Measurements from ENCODE around the gene PLEKHH1. TPM values are rescaled to one million over a fixed set of nuclear protein-coding genes. Genes with fewer than 3 reads are reported as not detected.

Gene PLEKHH1
- total and polyA plus RNA-seq, 2 of the 8 experiments (the other 6 are each of a cell fraction or from before 2014, with no cell fraction given): 28.3 to 33.3 TPM

DNA sequence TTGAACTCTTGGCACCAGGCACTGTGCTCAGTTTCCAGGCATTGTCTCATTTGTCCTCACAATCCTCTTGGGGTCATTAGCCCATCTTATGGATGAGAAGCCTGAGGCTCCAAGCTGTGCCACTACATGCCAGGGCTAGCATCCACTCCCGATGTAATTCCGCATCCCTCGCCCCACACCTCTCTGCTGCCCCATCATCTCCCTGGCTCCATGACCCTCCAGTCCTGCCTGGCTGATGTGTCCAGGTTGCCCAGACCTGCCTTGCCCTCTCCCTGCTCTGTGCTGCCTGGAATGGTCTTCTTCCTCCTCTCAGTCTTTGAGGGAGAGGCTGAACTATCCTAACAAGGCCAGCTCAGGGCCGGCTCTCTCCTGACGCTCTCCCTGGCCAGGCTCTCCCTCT lies 39.5 kb downstream of the PLEKHH1 start:
- Histone ChIP-seq H3K4ac (replicated peaks; ENCODE audit: insufficient read length, low read depth, low read length) (no peak overlapping the region), H2BK15ac (ENCODE audit: low read length) (no peak overlapping the region), H4K5ac (ENCODE audit: insufficient read length, low read depth, low read length) (no peak overlapping the region), H3K4me3 (ENCODE audit: extremely low read depth in 1 of 4, insufficient read depth in 2 of 4, low read depth in 3 of 4, low read length in 4 of 4) (no peak overlapping the region), H4K91ac (replicated peaks; ENCODE audit: insufficient read length, low read length) (no peak overlapping the region), H3K14ac (ENCODE audit: insufficient read length) (no peak overlapping the region), H2BK120ac (replicated peaks; ENCODE audit: low read depth, low read length) (no peak overlapping the region), H2AK5ac (ENCODE audit: low read depth, low read length) (no peak overlapping the region), H2BK5ac (ENCODE audit: low read depth, low read length) (no peak overlapping the region), H3K36me3 (ENCODE audit: control insufficient read depth in 2 of 4, insufficient read depth in 4 of 4, low read length in 3 of 4) (peaks cover 3 to 7% (median 4%) of the 10 kb centered on the region in 4 experiments; a peak in 3 of 8 replicates), H3K27ac (ENCODE audit: low read depth, low read length) (no peak overlapping the region), H4K8ac (ENCODE audit: extremely low read depth, insufficient read depth, low read length) (no peak overlapping the region), H2AFZ (ENCODE audit: low read length) (no peak overlapping the region), H3K23ac (ENCODE audit: insufficient read length) (no peak overlapping the region), H3K79me1 (ENCODE audit: low read depth, low read length) (no peaks in the 10 kb centered on the region), H4K20me1 (replicated peaks in 1 of 2; ENCODE audit: control insufficient read depth in 1 of 2, insufficient read depth in 2 of 2, low read length in 2 of 2) (peaks cover 2 to 3% of the 10 kb centered on the region in 2 experiments), H3K18ac (ENCODE audit: extremely low read depth, low read length) (no peak overlapping the region), H3K23me2 (ENCODE audit: low read depth, low read length) (no peaks in the 10 kb centered on the region), H3K79me2 (ENCODE audit: control insufficient read depth in 1 of 2, insufficient read depth in 2 of 2, low read length in 2 of 2) (no peaks in the 10 kb centered on the region), H3K9ac (replicated peaks in 1 of 4; ENCODE audit: extremely low read depth in 1 of 4, low read depth in 3 of 4, low read length in 3 of 4) (no peak overlapping the region), H3K4me1 (replicated peaks in 1 of 4; ENCODE audit: control insufficient read depth in 3 of 4, insufficient read depth in 4 of 4, low read length in 3 of 4) (no peaks in the 10 kb centered on the region), H3K56ac (replicated peaks; ENCODE audit: insufficient read length, low read depth, low read length) (no peak overlapping the region), H3K27me3 (replicated peaks in 1 of 4; ENCODE audit: control insufficient read depth in 3 of 4, extremely low read depth in 1 of 4, insufficient read depth in 3 of 4, low read length in 3 of 4) (no peaks in the 10 kb centered on the region), H3K9me3 (ENCODE audit: insufficient read depth in 2 of 2, low read depth in 1 of 2, low read length in 1 of 2) (no peaks in the 10 kb centered on the region), H2BK20ac (ENCODE audit: low read length) (no peak overlapping the region), H2BK12ac (ENCODE audit: low read depth, low read length) (no peak overlapping the region), H3K4me2 (ENCODE audit: insufficient read depth in 1 of 2, low read depth in 2 of 2, low read length in 2 of 2) (no peak overlapping the region)
- no peak for FAIRE-seq
- DNase-seq (ENCODE audit: low read depth in 1 of 2, low spot score in 2 of 2): no peak
- WGBS, 2 experiments (ENCODE audit: extremely low coverage in 1 of 2, insufficient coverage in 1 of 2, insufficient read length in 1 of 2, insufficient replicate concordance in 2 of 2, low coverage in 1 of 2, low lambda C conversion rate in 2 of 2, missing lambda C conversion rate in 1 of 2): 92% methylated on average over 5 of the region's 5 CpGs; no CpG with 5 or more reads in 1 of the 2 experiments
- CTCF ChIA-PET (ENCODE audit: partially characterized antibody): interaction anchor here (0.9 to 28.8 kb wide), 11 partner anchors 10 to 217 kb away, joined by 3 to 924 read pairs (median 11); partner anchors contain the start of genes PIGH and PLEKHH1
- POLR2A ChIA-PET (ENCODE audit: partially characterized antibody): interaction anchor here (1.1 to 2.8 kb wide), 2 partner anchors 40 to 44 kb away, joined by 3 to 9 read pairs; partner anchors contain the start of gene PLEKHH1
- TF ChIP-seq CHD1 (IDR thresholded peaks at IDR 0.05; ENCODE audit: low read depth, low read length) (no peak), HDAC6 (IDR thresholded peaks at IDR 0.05; ENCODE audit: low read depth, low read length) (no peak), RAD21 (IDR thresholded peaks at IDR 0.05 in 1 of 2, conservative IDR thresholded peaks at IDR 0.05 in 1 of 2; ENCODE audit: low read depth in 2 of 2, low read length in 2 of 2) (no peak), SP4 (IDR thresholded peaks at IDR 0.05; ENCODE audit: low read length) (no peak), SIX5 (IDR thresholded peaks at IDR 0.05; ENCODE audit: low read depth, low read length) (no peak), HDAC2 (IDR thresholded peaks at IDR 0.05; ENCODE audit: borderline replicate concordance in 1 of 2, low read depth in 2 of 2, low read length in 2 of 2) (no peak), GABPA (IDR thresholded peaks at IDR 0.05; ENCODE audit: borderline replicate concordance, insufficient read depth, low read length) (no peak), SIRT6 (IDR thresholded peaks at IDR 0.05; ENCODE audit: low read length) (no peak), SP1 (IDR thresholded peaks at IDR 0.05; ENCODE audit: low read depth, low read length) (no peak)
- TF ChIP-seq, protein P1, sequence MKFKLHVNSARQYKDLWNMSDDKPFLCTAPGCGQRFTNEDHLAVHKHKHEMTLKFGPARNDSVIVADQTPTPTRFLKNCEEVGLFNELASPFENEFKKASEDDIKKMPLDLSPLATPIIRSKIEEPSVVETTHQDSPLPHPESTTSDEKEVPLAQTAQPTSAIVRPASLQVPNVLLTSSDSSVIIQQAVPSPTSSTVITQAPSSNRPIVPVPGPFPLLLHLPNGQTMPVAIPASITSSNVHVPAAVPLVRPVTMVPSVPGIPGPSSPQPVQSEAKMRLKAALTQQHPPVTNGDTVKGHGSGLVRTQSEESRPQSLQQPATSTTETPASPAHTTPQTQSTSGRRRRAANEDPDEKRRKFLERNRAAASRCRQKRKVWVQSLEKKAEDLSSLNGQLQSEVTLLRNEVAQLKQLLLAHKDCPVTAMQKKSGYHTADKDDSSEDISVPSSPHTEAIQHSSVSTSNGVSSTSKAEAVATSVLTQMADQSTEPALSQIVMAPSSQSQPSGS (IDR thresholded peaks at IDR 0.05; ENCODE audit: low read length): no peak
- TF ChIP-seq, protein P2, sequence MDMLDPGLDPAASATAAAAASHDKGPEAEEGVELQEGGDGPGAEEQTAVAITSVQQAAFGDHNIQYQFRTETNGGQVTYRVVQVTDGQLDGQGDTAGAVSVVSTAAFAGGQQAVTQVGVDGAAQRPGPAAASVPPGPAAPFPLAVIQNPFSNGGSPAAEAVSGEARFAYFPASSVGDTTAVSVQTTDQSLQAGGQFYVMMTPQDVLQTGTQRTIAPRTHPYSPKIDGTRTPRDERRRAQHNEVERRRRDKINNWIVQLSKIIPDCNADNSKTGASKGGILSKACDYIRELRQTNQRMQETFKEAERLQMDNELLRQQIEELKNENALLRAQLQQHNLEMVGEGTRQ (IDR thresholded peaks at IDR 0.05; ENCODE audit: low read length): no peak
